Stimulated activated CD8-positive, alpha-beta memory T cell treated with anti-CD3 and anti-CD28 coated beads, Interleukin-12 subunit alpha, Interleukin-12 subunit beta, amount 100 ng/mL, for 24 hours (primary cell): ENCODE measurements around the gene ARID5B.
"Not testable (repeated sequence)": the region's sequence is repeated elsewhere in the genome, so short reads cannot be mapped to it uniquely, and the experiment has no call there.

Experiments
- DNase-seq: peaks from one replicate; pipeline ENCODE4 v3.0.0-alpha.2; 2020; ENCODE audit errors: extremely low read depth

The ARID5B gene

GRCh38 chr10:62016623-62017490 is 115.4 kb downstream of the ARID5B start:
- DNase-seq = no peak

DNA sequence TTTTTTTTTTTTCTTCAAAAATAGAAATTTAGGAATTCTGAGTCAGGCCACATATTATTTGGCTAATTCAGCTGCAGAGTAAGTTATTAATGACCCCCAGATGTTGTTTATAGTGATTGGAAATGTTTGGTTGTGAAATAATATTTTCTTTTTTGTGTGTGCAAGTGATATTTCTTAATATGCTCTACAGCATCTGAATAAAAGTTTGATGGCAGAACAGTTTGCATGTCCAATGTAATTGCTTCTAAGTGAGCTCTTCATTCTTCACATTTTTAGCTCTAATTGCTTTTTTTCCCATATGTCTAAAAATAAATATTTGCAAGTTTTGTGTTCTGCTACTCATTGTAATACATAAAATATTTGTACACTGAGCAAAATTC is 116.0 kb downstream of the ARID5B start:
- DNase-seq = no peak

- DNase-seq = no peak
These were observed 116.8 kb downstream of the ARID5B start for GRCh38 chr10:62018131-62018911.

GRCh38 chr10:62019013-62019684 is 117.7 kb downstream of the ARID5B start:
- DNase-seq = no peak

GRCh38 chr10:62019685-62020359 is 118.3 kb downstream of the ARID5B start:
- no peak for DNase-seq

GRCh38 chr10:62021128-62021665 is 119.7 kb downstream of the ARID5B start:
- no peak for DNase-seq

GRCh38 chr10:62021978-62022802 is 120.7 kb downstream of the ARID5B start:
- no peak for DNase-seq

DNA sequence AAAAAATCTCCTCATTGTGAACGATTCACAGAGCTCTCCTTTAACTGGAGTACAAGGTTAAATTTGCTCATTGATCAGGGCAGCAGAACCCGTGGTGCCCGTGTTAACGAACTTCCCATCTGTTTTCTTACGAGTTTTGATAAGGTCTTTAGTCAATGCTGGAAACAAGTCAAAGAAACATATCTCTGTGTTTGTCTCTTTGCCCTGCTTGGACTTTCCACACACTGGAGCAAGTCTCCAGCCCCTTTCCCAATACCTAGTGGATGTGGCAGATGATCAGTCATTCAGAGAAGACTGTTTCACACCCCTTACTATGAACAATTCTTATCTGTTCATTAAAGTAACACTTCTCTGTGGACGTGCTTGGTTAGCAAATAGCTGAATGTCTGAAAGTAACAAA is 121.3 kb downstream of the ARID5B start:
- no peak for DNase-seq

DNA sequence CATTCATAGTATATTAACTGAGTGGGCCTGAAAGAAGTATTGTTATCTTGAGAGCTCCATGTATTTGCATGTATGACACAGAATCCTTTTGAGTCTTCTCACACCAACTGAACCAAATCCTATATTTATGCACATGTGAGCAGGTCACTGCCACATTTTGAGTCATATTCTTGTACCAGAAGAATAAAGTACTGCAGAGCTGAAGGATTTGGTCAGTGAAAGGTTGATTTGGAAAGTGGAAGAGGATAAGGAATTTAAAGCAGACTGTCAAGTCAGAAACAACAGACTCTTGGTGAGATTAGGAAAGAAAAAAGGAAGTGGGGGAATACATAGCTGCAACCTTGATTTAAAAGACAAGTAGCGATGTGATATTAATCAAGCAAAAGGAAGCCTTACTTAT is 121.8 kb downstream of the ARID5B start:
- DNase-seq = no peak

GRCh38 chr10:62024026-62024701 is 122.7 kb downstream of the ARID5B start:
- DNase-seq = no peak

DNA sequence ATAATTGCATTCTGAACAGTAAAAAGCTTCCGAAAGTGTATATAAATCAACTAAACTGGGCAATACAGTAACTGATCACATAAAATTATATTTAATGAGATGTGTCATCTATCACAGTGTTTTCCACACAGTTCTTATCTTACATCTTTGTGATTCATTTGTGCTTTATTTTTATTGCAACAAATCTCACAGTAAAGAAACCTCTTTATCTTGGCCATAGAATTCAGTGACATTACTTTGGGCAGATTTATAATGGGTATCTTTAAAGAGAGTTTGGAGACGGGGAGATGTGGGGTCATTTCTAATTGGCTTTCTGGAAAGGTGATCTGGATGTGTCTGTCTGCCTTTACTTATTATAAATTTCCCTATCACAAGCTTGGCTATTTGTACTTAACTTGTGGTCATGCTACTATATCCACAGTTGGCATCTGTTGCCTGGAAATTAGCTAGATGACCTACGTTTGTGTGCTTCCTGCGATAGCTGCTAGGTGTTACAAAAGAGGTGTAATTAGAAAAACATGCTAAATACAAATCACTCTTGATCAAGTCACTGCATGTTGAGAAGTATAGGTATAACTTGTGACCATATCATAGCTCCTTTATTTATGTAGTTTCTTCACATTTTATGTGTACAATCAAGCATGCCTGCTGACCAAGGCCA is 123.8 kb downstream of the ARID5B start:
- DNase-seq = no peak

GRCh38 chr10:62025901-62026879 is 124.7 kb downstream of the ARID5B start:
- DNase-seq = no peak

- no peak for DNase-seq
These were observed 126.5 kb downstream of the ARID5B start for GRCh38 chr10:62027841-62028501.

GRCh38 chr10:62028502-62028842 is 127.0 kb downstream of the ARID5B start:
- DNase-seq = not testable (repeated sequence)

- no peak for DNase-seq
These were observed 127.9 kb downstream of the ARID5B start for GRCh38 chr10:62029401-62029800.

DNA sequence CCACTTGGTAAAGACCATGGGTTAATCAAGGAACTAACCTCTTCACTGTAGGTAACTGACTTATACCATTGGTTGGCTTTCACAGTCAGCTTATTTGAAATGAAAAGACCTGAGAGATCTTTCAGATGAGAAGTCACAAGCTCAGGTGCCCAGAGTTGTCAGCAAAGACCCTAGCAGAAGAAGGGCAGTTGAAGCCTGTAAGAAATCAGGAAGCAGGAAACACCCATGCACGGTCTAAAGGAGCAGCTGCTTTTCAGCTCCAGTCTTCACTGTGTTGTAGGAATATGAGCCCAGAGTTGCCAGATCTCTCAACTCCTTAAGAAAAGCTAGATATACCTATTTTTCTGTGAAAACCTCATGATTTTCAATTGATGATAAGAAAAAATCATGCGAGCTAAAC is 130.0 kb downstream of the ARID5B start:
- no peak for DNase-seq

DNA sequence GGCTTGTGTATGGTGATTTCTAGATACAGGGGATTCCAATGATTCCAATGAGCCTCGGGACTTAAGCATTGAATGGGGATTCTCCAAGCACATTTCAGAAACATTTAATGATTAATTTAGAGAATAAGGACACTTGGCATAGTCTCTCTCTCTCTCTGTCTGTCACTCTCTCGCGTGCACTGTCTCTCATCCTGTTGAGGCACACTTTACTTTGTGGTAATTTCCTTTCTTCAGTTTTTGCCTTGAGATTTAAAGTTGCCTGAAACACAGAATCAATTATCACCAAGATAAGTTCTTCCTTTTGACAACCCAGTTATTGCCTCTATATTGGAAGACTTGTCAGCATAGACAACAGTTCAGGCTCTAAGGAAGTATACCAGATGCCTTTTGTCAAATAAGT is 131.6 kb downstream of the ARID5B start:
- no peak for DNase-seq

DNA sequence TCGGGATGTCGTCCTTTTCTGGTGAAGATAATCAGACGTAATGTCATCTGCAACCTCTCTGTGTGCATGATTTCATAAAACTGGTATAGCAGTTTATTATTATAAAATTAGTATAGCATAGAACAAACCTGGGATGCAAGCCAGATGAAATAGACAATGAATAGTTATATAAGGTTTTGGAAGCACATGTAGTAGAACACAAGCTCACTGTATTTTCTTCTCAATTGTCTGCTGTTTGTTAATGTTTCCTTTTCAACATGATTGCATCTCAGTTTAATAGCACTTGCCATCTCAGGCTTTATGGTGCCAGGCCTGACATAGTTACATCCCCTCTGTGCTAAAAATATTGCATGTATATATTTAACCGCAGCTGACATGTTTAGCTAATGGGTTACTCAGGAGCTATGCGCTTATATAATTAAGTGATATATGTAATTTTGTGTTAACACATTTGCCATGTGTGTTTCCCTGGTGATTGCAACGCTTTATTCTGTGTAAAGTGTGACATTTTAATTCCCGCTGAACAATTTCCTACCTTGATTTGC is 132.7 kb downstream of the ARID5B start:
- DNase-seq = no peak
